HS-5 (cell line): ENCODE measurements around the gene RBM4B.

Experiments used
- DNase-seq: peaks from one replicate; pipeline ENCODE4 v3.0.0-alpha.2; 2012; ENCODE audit warnings: low read depth

Gene RBM4B

DNA sequence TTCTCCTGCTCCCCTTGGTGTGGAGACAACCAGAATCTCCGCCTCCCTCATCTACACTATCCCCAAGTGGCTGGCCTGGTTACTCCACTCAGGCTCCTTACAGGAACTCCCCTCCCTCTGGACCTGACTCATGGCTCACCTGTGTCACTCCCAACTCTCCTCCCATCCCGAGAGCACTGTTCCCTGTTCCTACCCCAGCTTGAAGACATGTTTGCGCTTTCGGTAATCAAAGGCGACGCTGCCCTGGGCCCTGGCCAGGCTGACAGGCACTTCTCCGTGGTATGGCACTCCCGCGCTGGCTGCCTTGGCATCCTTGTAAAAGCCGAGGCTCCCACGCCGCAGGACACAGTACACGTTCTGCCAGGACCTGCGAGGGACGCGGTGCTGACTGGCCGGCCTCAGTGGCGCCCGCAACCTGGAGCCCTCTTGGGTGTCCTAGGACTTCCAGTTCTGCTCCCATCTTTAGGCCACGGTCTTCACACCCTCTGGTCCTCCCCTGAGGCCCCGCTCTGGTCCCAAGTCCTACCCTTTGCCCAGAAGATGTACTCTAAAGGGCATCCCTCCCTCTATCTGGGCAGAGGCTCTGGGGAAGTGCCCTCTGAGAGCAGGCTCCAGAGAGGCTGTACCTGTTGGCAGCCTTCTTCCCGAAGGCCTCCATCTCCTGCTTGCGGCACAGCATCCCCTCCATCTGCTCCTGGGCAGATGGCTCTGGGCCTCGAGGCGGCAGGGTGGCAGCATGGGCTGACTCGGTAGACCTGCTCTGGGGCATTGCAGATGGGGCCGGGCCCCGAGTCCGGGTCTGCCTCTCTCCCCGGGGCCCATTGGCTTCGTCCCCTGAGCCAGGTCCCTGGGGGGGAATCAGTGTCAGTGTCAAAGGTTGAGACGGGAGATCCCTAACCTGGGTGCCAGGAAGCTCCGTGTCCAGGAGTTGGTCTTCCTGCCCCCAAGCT is 9.4 kb upstream of the RBM4B start:
- DNase-seq: no peak

- DNase-seq: no peak
Measured at GRCh38 chr11:66686100-66686785, 8.6 kb upstream of the RBM4B start.

- no peak for DNase-seq
Measured at GRCh38 chr11:66685276-66686099, 7.8 kb upstream of the RBM4B start.

DNA sequence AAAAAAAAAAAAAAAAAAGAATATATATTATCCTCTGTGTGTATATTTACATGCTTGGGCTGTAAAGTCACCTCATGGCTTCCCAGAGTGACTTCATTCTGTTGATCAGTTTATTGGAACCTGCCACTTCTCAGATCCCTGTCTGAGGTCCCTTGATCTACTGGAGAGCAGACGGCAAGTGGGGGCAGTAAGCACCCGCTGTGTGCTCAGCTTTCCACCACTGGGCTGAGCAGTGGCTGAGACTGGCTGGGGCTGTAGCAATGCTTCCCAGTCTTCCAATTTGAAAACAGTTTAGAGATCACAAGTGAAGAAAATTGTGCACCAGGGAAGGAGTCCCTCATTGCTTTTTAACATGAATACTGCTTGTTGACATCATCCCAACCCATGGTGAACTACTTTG is 6.9 kb upstream of the RBM4B start:
- no peak for DNase-seq

DNA sequence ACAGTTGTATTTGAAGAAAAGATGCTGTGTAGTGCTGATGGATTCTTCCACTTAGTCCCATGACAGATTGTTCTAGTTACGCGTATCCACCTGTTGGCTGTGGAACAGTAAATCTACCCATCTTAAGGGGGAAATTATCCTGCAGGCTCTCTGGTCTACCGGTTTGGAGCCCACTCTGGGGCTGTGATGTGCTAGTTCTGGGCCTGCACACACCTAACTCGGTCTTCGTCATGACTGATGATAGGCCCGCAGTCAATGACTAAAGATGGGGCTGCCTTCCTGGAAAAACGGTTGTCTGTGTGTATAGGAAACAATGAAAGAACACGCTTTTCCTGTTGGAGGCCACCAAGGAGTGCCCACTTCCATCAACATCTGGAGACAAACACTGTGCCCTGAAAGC is 6.2 kb upstream of the RBM4B start:
- no peak for DNase-seq

DNA sequence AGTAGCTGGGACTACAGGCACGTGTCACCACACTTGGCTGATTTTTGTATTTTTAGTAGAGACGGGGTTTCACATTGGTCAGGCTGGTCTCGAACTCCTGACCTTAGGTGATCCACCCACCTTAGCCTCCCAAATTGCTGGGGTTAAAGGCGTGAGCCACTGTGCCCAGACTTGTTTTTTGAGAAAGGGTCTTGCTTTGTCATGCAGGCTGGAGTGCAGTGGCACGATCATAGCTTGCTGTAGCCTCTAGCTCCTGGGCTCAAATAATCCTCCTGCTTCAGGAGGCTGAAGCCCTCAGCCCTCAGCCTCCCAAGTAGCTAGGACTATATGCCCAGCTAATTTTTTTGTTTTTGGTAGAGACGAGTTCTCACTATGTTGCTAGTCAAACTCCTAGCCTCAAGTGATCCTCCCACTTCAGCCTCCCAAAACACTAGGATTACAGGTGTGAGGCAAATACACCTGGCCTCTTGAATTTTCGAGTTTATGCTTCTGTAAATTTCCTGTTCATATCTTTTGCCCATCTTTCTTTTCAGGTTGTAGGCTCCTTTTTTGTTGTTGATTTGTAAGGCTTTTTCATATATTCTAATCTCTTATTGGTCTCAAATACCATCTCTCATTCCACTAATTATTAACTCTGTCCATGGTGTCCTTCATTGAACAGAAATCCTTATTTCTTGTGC is 3.4 kb upstream of the RBM4B start:
- DNase-seq: no peak

DNA sequence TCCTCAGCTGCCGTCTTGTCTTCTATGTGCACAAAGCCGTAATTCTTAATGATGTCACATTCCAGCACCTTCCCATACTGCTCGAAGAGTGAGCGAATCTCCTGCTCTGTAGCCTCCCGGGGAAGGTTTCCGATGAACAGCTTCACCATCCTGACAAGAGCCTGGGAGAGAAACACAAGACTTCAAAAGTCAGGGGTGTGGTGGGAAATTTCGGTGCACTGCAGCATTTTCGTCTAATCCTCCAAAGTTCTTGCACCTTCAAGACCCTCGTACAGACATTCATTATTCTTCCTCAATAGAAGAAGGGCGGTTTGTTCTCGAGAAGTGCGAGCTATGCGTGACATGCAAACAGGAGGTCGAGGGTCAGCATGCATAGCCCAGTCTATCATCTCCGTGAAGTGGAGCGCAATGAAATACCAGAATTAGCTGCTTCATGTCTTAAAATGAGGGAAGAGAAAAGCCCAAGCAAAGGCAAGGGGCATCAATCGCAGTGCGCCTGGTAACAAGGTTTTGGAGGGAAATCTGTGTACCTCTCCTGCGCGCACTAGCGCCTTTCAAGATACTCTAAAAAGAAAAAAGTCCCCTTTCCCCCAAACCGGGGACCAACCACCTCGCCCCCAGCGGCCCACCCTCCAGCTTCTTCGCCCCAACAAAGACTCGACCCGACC is 622 bp downstream of the RBM4B start:
- DNase-seq: no peak

DNA sequence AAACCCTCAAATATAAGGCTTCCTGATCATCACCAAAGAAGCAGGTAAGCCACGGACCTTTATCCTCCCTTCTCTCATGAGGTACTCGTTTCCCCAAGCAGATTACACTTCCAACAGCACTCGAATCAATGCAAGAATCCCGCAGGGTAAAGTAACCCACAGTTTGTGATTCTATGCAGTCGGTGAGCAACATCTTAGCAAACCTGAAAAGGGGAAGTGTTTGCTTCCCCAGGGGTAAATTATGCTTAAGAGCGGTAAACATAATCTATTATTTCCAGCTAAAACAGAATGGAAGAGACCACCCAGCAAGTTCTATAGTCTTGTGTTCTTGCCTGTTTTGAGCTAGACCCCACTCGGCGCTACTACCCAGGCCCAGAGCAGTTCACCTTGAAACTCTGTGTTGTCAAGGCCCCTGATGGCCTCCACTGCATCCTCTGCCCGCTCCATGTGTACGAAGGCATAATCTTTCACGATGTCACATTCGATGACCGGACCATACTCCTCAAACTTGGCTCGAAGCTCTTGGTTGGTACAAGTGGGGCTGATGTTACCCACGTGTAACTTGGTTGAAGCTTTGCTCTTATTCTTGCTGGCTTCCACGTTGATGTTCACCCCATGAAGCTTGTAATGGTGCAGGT is 1.3 kb downstream of the RBM4B start:
- no peak for DNase-seq

DNA sequence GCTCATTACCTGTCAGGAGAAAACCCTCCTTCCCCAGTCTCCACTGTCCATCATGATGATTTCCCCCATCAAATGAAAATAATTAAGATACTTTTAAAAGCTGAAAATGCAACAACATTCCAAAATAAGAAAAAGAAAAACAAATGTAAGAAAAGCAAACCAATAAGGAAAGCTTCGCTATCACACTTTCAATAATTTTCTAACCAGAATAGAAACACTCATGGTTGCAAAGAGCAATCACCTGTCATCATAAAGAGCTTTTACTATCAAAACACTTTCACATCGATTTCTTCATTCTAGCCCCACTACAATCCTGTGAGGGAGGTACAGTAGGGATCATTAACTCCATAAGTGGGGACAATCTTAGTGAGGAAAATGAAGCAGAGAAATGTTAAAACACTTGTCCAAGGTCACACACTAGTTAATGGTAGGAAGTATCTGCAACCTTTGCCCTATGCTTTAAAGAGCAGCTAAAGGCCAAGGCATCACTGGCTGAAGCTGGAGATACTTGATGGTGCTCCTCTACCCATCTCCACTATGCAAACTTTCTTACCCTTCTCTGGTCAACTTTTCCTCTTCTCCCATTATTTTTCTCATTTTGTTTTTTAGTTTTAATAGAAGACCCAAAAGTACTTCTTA is 2.6 kb downstream of the RBM4B start:
- no peak for DNase-seq

- no peak for DNase-seq
Measured at GRCh38 chr11:66670816-66671215, 6.9 kb downstream of the RBM4B start.

GRCh38 chr11:66665369-66665768 is 12.3 kb downstream of the RBM4B start:
- no peak for DNase-seq

DNA sequence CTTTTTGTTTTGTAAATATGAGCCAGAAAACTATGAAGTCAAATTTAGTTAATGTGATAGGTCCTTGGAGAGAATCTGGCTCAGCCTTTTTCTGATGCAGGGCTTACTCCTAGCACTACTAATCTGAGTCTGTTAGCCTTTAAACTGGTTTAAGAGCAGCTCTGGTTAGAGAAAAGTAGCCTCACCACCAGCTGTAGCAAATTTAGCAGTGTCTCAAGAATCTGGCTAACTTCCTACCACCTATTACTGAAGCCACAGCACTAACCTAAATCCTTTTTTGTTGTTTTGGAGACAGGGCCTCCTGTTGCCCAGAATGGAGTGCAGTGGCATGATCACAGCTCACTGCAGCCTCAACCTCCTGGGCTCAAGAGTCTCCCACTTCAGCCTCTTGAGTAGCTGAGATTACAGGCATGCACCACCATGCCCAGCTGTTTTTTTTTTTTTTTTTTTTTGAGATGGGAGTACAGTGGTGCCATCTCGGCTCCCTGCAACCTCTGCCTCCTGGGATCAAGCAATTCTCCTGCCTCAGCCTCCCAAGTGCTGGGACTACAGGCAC is 13.9 kb downstream of the RBM4B start:
- no peak for DNase-seq

GRCh38 chr11:66659763-66660162 is 17.9 kb downstream of the RBM4B start:
- DNase-seq: no peak

GRCh38 chr11:66653123-66653522 is 24.6 kb downstream of the RBM4B start:
- DNase-seq: no peak

DNA sequence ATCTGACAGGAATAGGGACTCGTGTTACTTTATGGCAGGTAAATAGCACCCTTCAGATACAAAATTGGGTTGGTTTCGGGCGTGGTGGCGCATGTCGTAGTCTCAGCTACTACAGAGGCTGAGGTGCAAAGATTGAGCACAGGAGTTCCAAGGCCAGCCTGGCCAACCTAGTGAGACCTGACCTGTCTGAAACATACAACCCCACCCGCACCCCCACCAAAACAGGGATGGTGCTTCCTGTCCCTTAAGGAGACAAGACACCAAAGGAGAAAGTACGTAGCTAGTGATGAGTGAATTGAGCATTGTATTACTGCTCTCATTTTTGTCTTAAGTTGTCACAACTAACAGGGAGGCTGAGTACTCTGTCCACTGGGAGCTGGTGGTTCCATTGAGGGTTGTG is 25.0 kb downstream of the RBM4B start:
- DNase-seq: no peak

DNA sequence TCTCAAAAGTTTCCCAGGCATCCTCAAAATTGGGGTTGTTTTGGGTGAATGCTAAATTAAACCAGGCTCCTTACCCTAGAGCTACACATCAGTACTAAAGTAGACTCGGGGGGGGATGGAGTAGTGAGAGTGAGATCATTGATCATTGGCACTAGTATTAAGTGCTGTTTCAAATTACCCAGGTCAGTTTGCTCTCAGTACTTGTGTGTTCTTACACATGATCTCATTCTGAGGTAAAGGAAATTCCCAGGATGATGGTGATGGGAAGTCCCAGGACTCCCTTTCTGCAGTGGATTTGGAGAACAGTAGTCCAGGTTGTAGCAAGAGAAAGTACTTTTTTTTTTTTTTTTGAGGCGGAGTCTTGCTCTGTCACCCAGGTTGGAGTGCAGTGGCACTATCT is 26.7 kb downstream of the RBM4B start:
- no peak for DNase-seq

GRCh38 chr11:66649903-66650302 is 27.8 kb downstream of the RBM4B start:
- no peak for DNase-seq

DNA sequence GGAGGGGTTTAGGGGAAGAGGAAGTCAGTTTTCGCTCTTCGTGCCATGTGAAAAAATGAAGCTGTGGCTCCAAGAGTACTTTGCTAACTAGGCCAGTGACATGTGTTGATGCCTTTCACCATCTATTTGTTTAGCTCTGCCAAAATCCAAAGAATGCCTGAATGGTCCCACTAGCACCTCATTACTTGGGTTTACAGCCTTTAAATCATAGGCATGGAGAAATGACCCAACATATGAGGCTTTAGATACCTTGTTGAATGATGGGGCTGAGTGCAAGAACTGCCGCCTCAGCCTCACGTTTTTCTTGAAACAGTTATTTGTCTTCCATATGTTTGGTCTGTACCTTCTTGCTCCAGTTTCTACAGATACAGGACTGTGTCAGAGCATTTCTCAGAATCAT is 30.9 kb downstream of the RBM4B start:
- no peak for DNase-seq

DNA sequence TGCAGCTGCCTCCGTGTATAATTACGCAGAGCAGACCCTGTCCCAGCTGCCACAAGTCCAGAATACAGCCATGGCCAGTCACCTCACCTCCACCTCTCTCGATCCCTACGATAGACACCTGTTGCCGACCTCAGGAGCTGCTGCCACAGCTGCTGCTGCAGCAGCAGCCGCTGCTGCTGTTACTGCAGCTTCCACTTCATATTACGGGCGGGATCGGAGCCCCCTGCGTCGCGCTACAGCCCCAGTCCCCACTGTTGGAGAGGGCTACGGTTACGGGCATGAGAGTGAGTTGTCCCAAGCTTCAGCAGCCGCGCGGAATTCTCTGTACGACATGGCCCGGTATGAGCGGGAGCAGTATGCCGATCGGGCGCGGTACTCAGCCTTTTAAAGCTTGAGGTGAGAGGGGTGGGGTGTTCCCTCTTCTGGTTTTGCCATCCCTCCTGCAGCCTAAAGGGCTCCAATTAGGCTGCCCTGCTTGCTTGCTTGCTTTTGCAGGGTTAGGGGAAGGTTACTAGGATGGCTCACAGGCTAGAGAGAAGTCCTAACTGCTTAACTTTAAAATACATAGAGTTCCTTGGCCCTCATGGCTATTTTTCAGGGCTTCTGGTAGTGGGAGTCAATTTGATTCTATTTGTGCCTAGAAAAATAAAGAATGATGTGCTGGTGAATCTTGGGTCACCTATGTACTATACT is 33.8 kb downstream of the RBM4B start:
- no peak for DNase-seq

DNA sequence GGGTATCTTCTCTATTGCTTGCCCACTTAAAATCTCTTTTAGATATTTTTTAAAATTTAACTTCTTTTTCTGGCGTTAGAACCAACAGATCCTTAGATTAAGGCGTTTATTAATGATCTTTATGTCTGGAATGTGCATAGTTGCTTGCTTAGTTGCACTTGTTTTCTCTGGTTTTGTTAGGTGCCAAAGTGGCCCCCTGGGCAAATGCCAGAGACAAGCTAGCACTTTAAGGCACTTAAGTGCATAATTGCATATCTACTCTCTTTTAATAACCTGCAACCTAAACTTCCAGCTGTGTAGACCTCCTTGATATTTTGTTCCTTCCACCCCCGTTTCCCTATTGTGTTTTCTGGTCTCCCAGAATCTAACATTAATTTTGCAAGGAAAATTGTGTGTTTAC is 35.9 kb downstream of the RBM4B start:
- DNase-seq: no peak
